ENCODE measurements around the gene TAT.
"Not testable (repeated sequence)": the region's sequence is repeated elsewhere in the genome, so short reads cannot be mapped to it uniquely, and the experiment has no call there.

Gene TAT

GRCh38 chr16:71576971-71577370 lies at the start of gene TAT:
Gene TAT, minus strand, starts transcription at chr16:71577092. Its CDS starts 677 bp downstream, at chr16:71576415.
- Histone ChIP-seq H3K4me3 (no peak within 1 kb of the TSS), H3K27me3 (no peaks in the 10 kb centered on the region), H3K4me2 (no peak within 1 kb of the TSS), H3K36me3 (no peaks in the 10 kb centered on the region), H3K9me3 (replicated peaks in 1 of 11) (no peaks in the 10 kb centered on the region), H3K27ac (no peak within 1 kb of the TSS), H4K20me1 (no peaks in the 10 kb centered on the region), H3K4me1 (peaks cover 0 to 11% (median 6%) of the 10 kb centered on the region in 10 experiments; a peak in 10 of 20 replicates), H3K9ac (no peak within 1 kb of the TSS)
- TF ChIP-seq Cebpa-rat (IDR thresholded peaks at IDR 0.05): no peak

GRCh38 chr16:71626018-71626857 lies 49.3 kb upstream of the TAT start, which contains the start of gene MARVELD3:
Gene MARVELD3, plus strand, starts transcription at chr16:71626184. Its CDS starts 46 bp downstream, at chr16:71626230.
- Histone ChIP-seq H3K4me3 (no peak within 1 kb of the TSS), H3K27ac (no peak within 1 kb of the TSS), H3K27me3 (no peaks in the 10 kb centered on the region), H3K4me1 (peaks cover 10 to 48% (median 16%) of the 10 kb centered on the region in 10 experiments; a peak in 19 of 20 replicates), H3K9me3 (replicated peaks in 1 of 11) (peaks cover 5 to 14% (median 11%) of the 10 kb centered on the region in 11 experiments; a peak in 19 of 22 replicates), H4K20me1 (no peaks in the 10 kb centered on the region), H3K4me2 (no peak within 1 kb of the TSS), H3K9ac (no peak within 1 kb of the TSS), H3K36me3 (no peaks in the 10 kb centered on the region)
- TF ChIP-seq Cebpa-rat (IDR thresholded peaks at IDR 0.05): no peak

GRCh38 chr16:71625113-71625850 lies 48.4 kb upstream of the TAT start:
- TF ChIP-seq Cebpa-rat (IDR thresholded peaks at IDR 0.05): no peak
- H3K4me1 ChIP-seq: peaks cover 10 to 48% (median 16%) of the 10 kb centered on the region in 10 experiments; a peak in 19 of 20 replicates
- H3K36me3 ChIP-seq: no peaks in the 10 kb centered on the region
- no peak overlapping the region for H3K4me2 ChIP-seq
- H3K27me3 ChIP-seq: no peaks in the 10 kb centered on the region
- peaks cover 5 to 14% (median 11%) of the 10 kb centered on the region in 11 experiments; a peak in 19 of 22 replicates for H3K9me3 ChIP-seq (replicated peaks in 1 of 11)
- no peak overlapping the region for H3K4me3 ChIP-seq
- no peaks in the 10 kb centered on the region for H4K20me1 ChIP-seq
- no peak overlapping the region for H3K9ac ChIP-seq
- no peak overlapping the region for H3K27ac ChIP-seq

GRCh38 chr16:71623597-71623996 lies 46.7 kb upstream of the TAT start:
- TF ChIP-seq Cebpa-rat (IDR thresholded peaks at IDR 0.05): no peak
- peak overlapping the region in 3 of 11 experiments; percentile 3 to 71 (median 65); a peak in 4 of 22 replicates for H3K4me2 ChIP-seq

GRCh38 chr16:71622088-71622487 lies 45.2 kb upstream of the TAT start:
- Histone ChIP-seq H3K9ac (no peak overlapping the region), H3K9me3 (replicated peaks in 1 of 11) (peaks cover 5 to 13% (median 11%) of the 10 kb centered on the region in 11 experiments; a peak in 19 of 22 replicates), H4K20me1 (no peaks in the 10 kb centered on the region), H3K27me3 (no peaks in the 10 kb centered on the region), H3K4me1 (peaks cover 0 to 26% (median 5%) of the 10 kb centered on the region in 10 experiments; a peak in 13 of 20 replicates), H3K4me3 (no peak overlapping the region), H3K27ac (no peak overlapping the region), H3K36me3 (no peaks in the 10 kb centered on the region), H3K4me2 (peak overlapping the region in 1 of 11 experiments; percentile 33; a peak in 2 of 22 replicates)
- TF ChIP-seq Cebpa-rat (IDR thresholded peaks at IDR 0.05): no peak

More at GRCh38 chr16:71623597-71623996, 46.7 kb upstream of the TAT start:
- H3K4me1 ChIP-seq: peaks cover under 1 to 32% (median 6%) of the 10 kb centered on the region in 10 experiments; a peak in 16 of 20 replicates
- no peak overlapping the region for H3K9ac ChIP-seq
- no peak overlapping the region for H3K4me3 ChIP-seq
- peaks cover 5 to 14% (median 11%) of the 10 kb centered on the region in 11 experiments; a peak in 19 of 22 replicates for H3K9me3 ChIP-seq (replicated peaks in 1 of 11)
- no peaks in the 10 kb centered on the region for H3K36me3 ChIP-seq
- no peaks in the 10 kb centered on the region for H3K27me3 ChIP-seq
- no peak overlapping the region for H3K27ac ChIP-seq
- H4K20me1 ChIP-seq: no peaks in the 10 kb centered on the region

- H3K4me1 ChIP-seq: peaks cover 0 to 14% (median 5%) of the 10 kb centered on the region in 10 experiments; a peak in 12 of 20 replicates
- H3K4me3 ChIP-seq: no peak overlapping the region
Measured at GRCh38 chr16:71618429-71618828, 41.5 kb upstream of the TAT start.

GRCh38 chr16:71614956-71615355 lies 38.1 kb upstream of the TAT start:
- H3K4me3 ChIP-seq; H3K4me1 ChIP-seq; H3K9ac ChIP-seq; H3K4me2 ChIP-seq; H3K27ac ChIP-seq; H4K20me1 ChIP-seq; H3K27me3 ChIP-seq; H3K36me3 ChIP-seq; H3K9me3 ChIP-seq (replicated peaks in 1 of 11): not testable (repeated sequence)

More at GRCh38 chr16:71618429-71618828, 41.5 kb upstream of the TAT start:
- H3K27me3 ChIP-seq: no peaks in the 10 kb centered on the region
- no peaks in the 10 kb centered on the region for H3K9me3 ChIP-seq (replicated peaks in 1 of 11)
- no peak overlapping the region for H3K27ac ChIP-seq
- no peak for TF ChIP-seq Cebpa-rat (IDR thresholded peaks at IDR 0.05)
- H4K20me1 ChIP-seq: no peaks in the 10 kb centered on the region
- H3K9ac ChIP-seq: no peak overlapping the region
- H3K4me2 ChIP-seq: no peak overlapping the region
- H3K36me3 ChIP-seq: no peaks in the 10 kb centered on the region

GRCh38 chr16:71610936-71611871 lies 34.3 kb upstream of the TAT start:
- Histone ChIP-seq H3K4me2 (peak overlapping the region in 7 of 11 experiments; percentile 25 to 72 (median 40); a peak in 10 of 22 replicates), H3K9ac (no peak overlapping the region), H3K4me3 (no peak overlapping the region), H3K9me3 (replicated peaks in 1 of 11) (no peaks in the 10 kb centered on the region), H3K4me1 (no peaks in the 10 kb centered on the region; a peak in 1 of 20 replicates), H3K36me3 (no peaks in the 10 kb centered on the region), H3K27ac (no peak overlapping the region), H4K20me1 (no peaks in the 10 kb centered on the region), H3K27me3 (no peaks in the 10 kb centered on the region)
- no peak for TF ChIP-seq Cebpa-rat (IDR thresholded peaks at IDR 0.05)
